HEK293 (cell line): ENCODE data around the gene MYRIP.

ENCODE experiments used
- CTCF ChIA-PET: fragments of 350-600 bp; formaldehyde crosslinking; extraction: SDS; loops from one replicate; lab custom pipeline; 2021; ENCODE audit warnings: antibody characterized with exemption; lab: Yijun Ruan, JAX
- POLR2A ChIA-PET: fragments of 300-600 bp; formaldehyde crosslinking; extraction: SDS; loops from one replicate; lab custom pipeline; 2020; ENCODE audit warnings: antibody characterized with exemption, inconsistent platforms; lab: Yijun Ruan, JAX
- H3K27ac ChIP-seq: fragments of 200-500 bp; sonication (Bioruptor generic); 2 replicates; pipeline ENCODE4 v1.5.1; 2014; ENCODE audit warnings: low read depth, low read length, control low read depth, inconsistent platforms; ENCODE audit errors: extremely low read depth
- H3K36me3 ChIP-seq, 2 experiments: fragments of 200-500 bp in 1 of 2; sonication (Bioruptor generic) in 1 of 2; 1 replicate in 1 of 2; 2 replicates in 1 of 2; pipeline ENCODE4 v1.5.1; 2014 to 2017; ENCODE audit warnings: inconsistent platforms in 2 of 2, low read length in 2 of 2; ENCODE audit not compliant: control insufficient read depth in 2 of 2, insufficient read depth in 1 of 2
- H3K4me1 ChIP-seq: fragments of 200-500 bp; sonication (Bioruptor generic); 2 replicates; pipeline ENCODE4 v1.5.1; 2014; ENCODE audit warnings: mild to moderate bottlenecking, low read length, inconsistent platforms; ENCODE audit not compliant: control insufficient read depth, insufficient read depth
- H3K4me3 ChIP-seq: 2 replicates; pipeline ENCODE4 v1.5.1; 2011; ENCODE audit warnings: low read depth, mild to moderate bottlenecking, control low read depth, low read length, moderate library complexity
- H3K9me3 ChIP-seq: fragments of 200-500 bp; sonication (Bioruptor generic); 2 replicates; pipeline ENCODE4 v1.5.1; 2014; ENCODE audit warnings: low read depth, low read length, inconsistent platforms; ENCODE audit not compliant: control insufficient read depth, insufficient read depth
- GLIS2 ChIP-seq: fragments of 450-650 bp; formaldehyde crosslinking; IDR thresholded peaks from 2 replicates; pipeline ENCODE4 v1.5.1; 2016; ENCODE audit warnings: missing biosample characterization, missing genetic modification characterization
- KLF10 ChIP-seq: fragments of 450-650 bp; IDR thresholded peaks from 2 replicates; pipeline ENCODE4 v1.5.1; 2018; ENCODE audit warnings: missing biosample characterization, mild to moderate bottlenecking, missing genetic modification characterization
- YY2 ChIP-seq: fragments of 450-650 bp; formaldehyde crosslinking; IDR thresholded peaks from 2 replicates; pipeline ENCODE4 v1.5.1; 2016; ENCODE audit warnings: missing biosample characterization, missing genetic modification characterization
- ZBTB20 ChIP-seq: fragments of 450-650 bp; formaldehyde crosslinking; IDR thresholded peaks from 2 replicates; pipeline ENCODE4 v1.5.1; 2016; ENCODE audit warnings: missing biosample characterization, missing genetic modification characterization
- ZBTB21 ChIP-seq: fragments of 450-650 bp; formaldehyde crosslinking; IDR thresholded peaks from 2 replicates; pipeline ENCODE4 v1.5.1; 2017; ENCODE audit warnings: missing biosample characterization, missing genetic modification characterization
- ZNF114 ChIP-seq: fragments of 450-650 bp; formaldehyde crosslinking; IDR thresholded peaks from 2 replicates; pipeline ENCODE4 v1.5.0; 2017; ENCODE audit warnings: missing biosample characterization, missing genetic modification characterization
- ZNF132 ChIP-seq: fragments of 450-650 bp; formaldehyde crosslinking; IDR thresholded peaks from 2 replicates; pipeline ENCODE4 v1.5.1; 2017; ENCODE audit warnings: missing biosample characterization, missing genetic modification characterization, borderline replicate concordance
- ZNF138 ChIP-seq: fragments of 450-650 bp; formaldehyde crosslinking; IDR thresholded peaks from 2 replicates; pipeline ENCODE4 v1.5.1; 2016; ENCODE audit warnings: missing biosample characterization, missing genetic modification characterization, borderline replicate concordance
- ZNF146 ChIP-seq: fragments of 450-650 bp; formaldehyde crosslinking; IDR thresholded peaks from 2 replicates; pipeline ENCODE4 v1.5.1; 2016; ENCODE audit warnings: missing biosample characterization, missing genetic modification characterization
- ZNF155 ChIP-seq: fragments of 450-650 bp; formaldehyde crosslinking; IDR thresholded peaks from 2 replicates; pipeline ENCODE4 v1.5.1; 2016; ENCODE audit warnings: missing biosample characterization, missing genetic modification characterization
- ZNF157 ChIP-seq: fragments of 450-650 bp; formaldehyde crosslinking; IDR thresholded peaks from 2 replicates; pipeline ENCODE4 v1.5.1; 2016; ENCODE audit warnings: missing biosample characterization, missing genetic modification characterization
- ZNF169 ChIP-seq: fragments of 450-650 bp; formaldehyde crosslinking; IDR thresholded peaks from 2 replicates; pipeline ENCODE4 v1.5.1; 2016; ENCODE audit warnings: missing biosample characterization, missing genetic modification characterization
- ZNF23 ChIP-seq: fragments of 450-650 bp; formaldehyde crosslinking; IDR thresholded peaks from 2 replicates; pipeline ENCODE4 v1.5.1; 2016; ENCODE audit warnings: missing biosample characterization, missing genetic modification characterization, borderline replicate concordance
- ZNF311 ChIP-seq: fragments of 450-650 bp; formaldehyde crosslinking; IDR thresholded peaks from 2 replicates; pipeline ENCODE4 v1.5.1; 2017; ENCODE audit warnings: missing biosample characterization, missing genetic modification characterization, borderline replicate concordance
- ZNF366 ChIP-seq: fragments of 450-650 bp; formaldehyde crosslinking; conservative IDR thresholded peaks from 2 replicates; pipeline ENCODE4 v1.5.1; 2016; ENCODE audit warnings: missing biosample characterization, missing genetic modification characterization
- ZNF426 ChIP-seq: fragments of 450-650 bp; formaldehyde crosslinking; IDR thresholded peaks from 2 replicates; pipeline ENCODE4 v1.5.1; 2017; ENCODE audit warnings: missing biosample characterization, missing genetic modification characterization, mild to moderate bottlenecking, inconsistent platforms, moderate library complexity
- ZNF514 ChIP-seq: fragments of 450-650 bp; formaldehyde crosslinking; IDR thresholded peaks from 2 replicates; pipeline ENCODE4 v1.5.1; 2016; ENCODE audit warnings: missing biosample characterization, missing genetic modification characterization
- ZNF529 ChIP-seq: fragments of 450-650 bp; formaldehyde crosslinking; IDR thresholded peaks from 2 replicates; pipeline ENCODE4 v1.5.1; 2017; ENCODE audit warnings: missing genetic modification characterization, missing biosample characterization; ENCODE audit not compliant: insufficient replicate concordance
- ZNF544 ChIP-seq: fragments of 450-650 bp; formaldehyde crosslinking; IDR thresholded peaks from 2 replicates; pipeline ENCODE4 v1.5.0; 2017; ENCODE audit warnings: missing biosample characterization, missing genetic modification characterization
- ZNF555 ChIP-seq: fragments of 450-650 bp; formaldehyde crosslinking; conservative IDR thresholded peaks from 2 replicates; pipeline ENCODE4 v1.5.1; 2017; ENCODE audit warnings: missing biosample characterization, mild to moderate bottlenecking, missing genetic modification characterization, inconsistent platforms
- ZNF596 ChIP-seq: fragments of 450-650 bp; IDR thresholded peaks from 2 replicates; pipeline ENCODE4 v1.5.0; 2018; ENCODE audit warnings: missing biosample characterization, mild to moderate bottlenecking, missing genetic modification characterization, moderate library complexity
- ZNF626 ChIP-seq: fragments of 450-650 bp; sonication (Bioruptor Pico); formaldehyde crosslinking; IDR thresholded peaks from 2 replicates; pipeline ENCODE4 v1.5.1; 2018; ENCODE audit warnings: missing biosample characterization, missing genetic modification characterization, inconsistent platforms
- ZNF639 ChIP-seq: fragments of 450-650 bp; formaldehyde crosslinking; IDR thresholded peaks from 2 replicates; pipeline ENCODE4 v1.5.1; 2016; ENCODE audit warnings: missing biosample characterization, missing genetic modification characterization
- ZNF664 ChIP-seq: fragments of 450-650 bp; formaldehyde crosslinking; IDR thresholded peaks from 2 replicates; pipeline ENCODE4 v1.5.1; 2016; ENCODE audit warnings: missing biosample characterization, missing genetic modification characterization
- ZNF785 ChIP-seq: fragments of 450-650 bp; formaldehyde crosslinking; IDR thresholded peaks from 2 replicates; pipeline ENCODE4 v1.5.1; 2016; ENCODE audit warnings: missing biosample characterization, missing genetic modification characterization
- ZNF837 ChIP-seq: fragments of 450-650 bp; formaldehyde crosslinking; IDR thresholded peaks from 2 replicates; pipeline ENCODE4 v1.5.1; 2016; ENCODE audit warnings: missing biosample characterization, missing genetic modification characterization
- ZNF843 ChIP-seq: fragments of 450-650 bp; formaldehyde crosslinking; IDR thresholded peaks from 2 replicates; pipeline ENCODE4 v1.5.1; 2016; ENCODE audit warnings: missing biosample characterization, missing genetic modification characterization
- TF ChIP-seq, protein P1 (sequence below): fragments of 450-650 bp; formaldehyde crosslinking; IDR thresholded peaks from 2 replicates; pipeline ENCODE4 v1.5.0; 2017; ENCODE audit warnings: missing biosample characterization, missing genetic modification characterization, borderline replicate concordance
- TF ChIP-seq, protein P2 (sequence below): fragments of 450-650 bp; formaldehyde crosslinking; IDR thresholded peaks from 2 replicates; pipeline ENCODE4 v1.5.1; 2016; ENCODE audit warnings: missing biosample characterization, missing genetic modification characterization

Gene MYRIP

GRCh38 chr3:40086890-40087883 lies 277.8 kb downstream of the MYRIP start:
- no peaks in the 10 kb centered on the region for H3K36me3 ChIP-seq
- TF ChIP-seq ZNF146 (tag by site-specific recombination) (no peak), ZBTB20 (tag by site-specific recombination) (no peak), ZNF366 (tag by site-specific recombination) (no peak), ZNF155 (tag by site-specific recombination) (no peak), ZNF555 (tag by site-specific recombination) (no peak), ZNF311 (tag by site-specific recombination) (no peak), ZNF114 (tag by site-specific recombination) (no peak), ZNF596 (tag by site-specific recombination) (no peak), ZNF169 (tag by site-specific recombination) (no peak), ZNF138 (tag by site-specific recombination) (no peak), ZNF157 (tag by site-specific recombination) (no peak), ZNF426 (tag by site-specific recombination) (no peak), ZNF664 (tag by site-specific recombination) (no peak), YY2 (tag by site-specific recombination) (no peak), ZBTB21 (no peak), ZNF843 (tag by site-specific recombination) (no peak)
- ChIA-PET CTCF (interaction anchor here (0.6 kb wide), 1 partner anchor 273 kb away, joined by 3 read pairs; no protein-coding TSS in a partner anchor), POLR2A (no interaction called here)
- no peak overlapping the region for H3K27ac ChIP-seq
- no peak overlapping the region for H3K4me3 ChIP-seq
- H3K9me3 ChIP-seq: no peaks in the 10 kb centered on the region
- no peaks in the 10 kb centered on the region for H3K4me1 ChIP-seq

DNA sequence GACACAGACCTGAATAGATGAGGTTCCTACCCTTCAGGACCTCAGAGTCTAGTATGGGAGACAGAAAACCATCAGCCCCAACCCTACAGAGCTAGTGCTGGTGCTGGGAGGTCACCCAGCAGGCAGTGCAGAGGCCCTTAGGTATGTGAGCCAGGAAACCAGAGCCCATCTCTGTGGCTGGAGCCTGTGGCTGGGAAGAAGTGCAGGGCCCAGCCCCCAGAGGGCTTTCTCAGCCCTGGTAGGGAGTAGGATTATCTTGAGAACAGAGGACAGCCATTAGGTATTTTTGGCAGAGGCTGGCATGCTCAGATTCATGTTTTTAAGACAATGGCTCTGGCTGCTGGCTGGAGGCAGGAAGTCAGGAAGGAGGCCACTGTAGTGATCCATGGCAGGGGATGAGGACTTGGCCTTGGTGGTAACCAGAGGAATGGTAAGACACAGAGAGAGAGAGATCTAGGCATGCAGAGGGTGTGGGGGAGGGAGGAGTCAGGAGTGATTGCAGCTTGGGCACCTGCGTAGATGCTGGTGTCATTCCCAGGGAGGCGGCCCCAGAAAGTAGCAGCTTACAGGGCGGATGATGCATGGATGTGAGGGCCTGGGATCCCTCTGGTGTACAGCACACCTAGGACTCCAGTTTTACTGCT lies 279.2 kb downstream of the MYRIP start:
- no peaks in the 10 kb centered on the region for H3K4me1 ChIP-seq
- ChIA-PET CTCF (no interaction called here), POLR2A (no interaction called here)
- H3K27ac ChIP-seq: no peak overlapping the region
- H3K36me3 ChIP-seq: no peaks in the 10 kb centered on the region
- H3K9me3 ChIP-seq: no peaks in the 10 kb centered on the region
- no peak overlapping the region for H3K4me3 ChIP-seq
- TF ChIP-seq ZNF514 (tag by site-specific recombination) (no peak), ZNF785 (tag by site-specific recombination) (no peak), ZNF837 (no peak), ZNF626 (tag by site-specific recombination) (no peak), ZNF544 (tag by site-specific recombination) (no peak), KLF10 (tag by site-specific recombination) (no peak), ZNF23 (tag by site-specific recombination) (no peak), ZNF529 (tag by site-specific recombination) (no peak), ZNF132 (tag by site-specific recombination) (no peak), ZNF639 (no peak), GLIS2 (tag by site-specific recombination) (no peak)
- TF ChIP-seq, protein P1, sequence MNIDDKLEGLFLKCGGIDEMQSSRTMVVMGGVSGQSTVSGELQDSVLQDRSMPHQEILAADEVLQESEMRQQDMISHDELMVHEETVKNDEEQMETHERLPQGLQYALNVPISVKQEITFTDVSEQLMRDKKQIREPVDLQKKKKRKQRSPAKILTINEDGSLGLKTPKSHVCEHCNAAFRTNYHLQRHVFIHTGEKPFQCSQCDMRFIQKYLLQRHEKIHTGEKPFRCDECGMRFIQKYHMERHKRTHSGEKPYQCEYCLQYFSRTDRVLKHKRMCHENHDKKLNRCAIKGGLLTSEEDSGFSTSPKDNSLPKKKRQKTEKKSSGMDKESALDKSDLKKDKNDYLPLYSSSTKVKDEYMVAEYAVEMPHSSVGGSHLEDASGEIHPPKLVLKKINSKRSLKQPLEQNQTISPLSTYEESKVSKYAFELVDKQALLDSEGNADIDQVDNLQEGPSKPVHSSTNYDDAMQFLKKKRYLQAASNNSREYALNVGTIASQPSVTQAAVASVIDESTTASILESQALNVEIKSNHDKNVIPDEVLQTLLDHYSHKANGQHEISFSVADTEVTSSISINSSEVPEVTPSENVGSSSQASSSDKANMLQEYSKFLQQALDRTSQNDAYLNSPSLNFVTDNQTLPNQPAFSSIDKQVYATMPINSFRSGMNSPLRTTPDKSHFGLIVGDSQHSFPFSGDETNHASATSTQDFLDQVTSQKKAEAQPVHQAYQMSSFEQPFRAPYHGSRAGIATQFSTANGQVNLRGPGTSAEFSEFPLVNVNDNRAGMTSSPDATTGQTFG (tag by site-specific recombination): no peak
- TF ChIP-seq, protein P2, sequence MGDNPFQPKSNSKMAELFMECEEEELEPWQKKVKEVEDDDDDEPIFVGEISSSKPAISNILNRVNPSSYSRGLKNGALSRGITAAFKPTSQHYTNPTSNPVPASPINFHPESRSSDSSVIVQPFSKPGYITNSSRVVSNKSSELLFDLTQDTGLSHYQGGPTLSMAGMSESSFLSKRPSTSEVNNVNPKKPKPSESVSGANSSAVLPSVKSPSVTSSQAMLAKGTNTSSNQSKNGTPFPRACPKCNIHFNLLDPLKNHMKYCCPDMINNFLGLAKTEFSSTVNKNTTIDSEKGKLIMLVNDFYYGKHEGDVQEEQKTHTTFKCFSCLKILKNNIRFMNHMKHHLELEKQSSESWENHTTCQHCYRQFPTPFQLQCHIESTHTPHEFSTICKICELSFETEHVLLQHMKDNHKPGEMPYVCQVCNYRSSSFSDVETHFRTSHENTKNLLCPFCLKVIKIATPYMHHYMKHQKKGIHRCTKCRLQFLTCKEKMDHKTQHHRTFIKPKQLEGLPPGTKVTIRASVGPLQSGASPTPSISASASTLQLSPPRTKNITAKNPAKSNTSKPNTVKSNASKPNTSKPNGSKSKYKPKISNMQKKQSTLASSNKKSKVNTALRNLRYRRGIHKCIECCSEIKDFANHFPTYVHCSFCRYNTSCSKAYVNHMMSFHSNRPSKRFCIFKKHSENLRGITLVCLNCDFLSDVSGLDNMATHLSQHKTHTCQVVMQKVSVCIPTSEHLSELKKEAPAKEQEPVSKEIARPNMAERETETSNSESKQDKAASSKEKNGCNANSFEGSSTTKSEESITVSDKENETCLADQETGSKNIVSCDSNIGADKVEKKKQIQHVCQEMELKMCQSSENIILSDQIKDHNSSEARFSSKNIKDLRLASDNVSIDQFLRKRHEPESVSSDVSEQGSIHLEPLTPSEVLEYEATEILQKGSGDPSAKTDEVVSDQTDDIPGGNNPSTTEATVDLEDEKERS (tag by site-specific recombination): no peak
